GM21526 (cell line): Measurements from ENCODE around the gene WDR86.

Experiments used
- ATAC-seq: cut with Tn5 transposase; IDR thresholded peaks from one replicate; pipeline ENCODE4 v1.9.1; 2021; ENCODE audit warnings: moderate library complexity; ENCODE audit not compliant: unreplicated experiment, low FRiP score

Gene WDR86

DNA sequence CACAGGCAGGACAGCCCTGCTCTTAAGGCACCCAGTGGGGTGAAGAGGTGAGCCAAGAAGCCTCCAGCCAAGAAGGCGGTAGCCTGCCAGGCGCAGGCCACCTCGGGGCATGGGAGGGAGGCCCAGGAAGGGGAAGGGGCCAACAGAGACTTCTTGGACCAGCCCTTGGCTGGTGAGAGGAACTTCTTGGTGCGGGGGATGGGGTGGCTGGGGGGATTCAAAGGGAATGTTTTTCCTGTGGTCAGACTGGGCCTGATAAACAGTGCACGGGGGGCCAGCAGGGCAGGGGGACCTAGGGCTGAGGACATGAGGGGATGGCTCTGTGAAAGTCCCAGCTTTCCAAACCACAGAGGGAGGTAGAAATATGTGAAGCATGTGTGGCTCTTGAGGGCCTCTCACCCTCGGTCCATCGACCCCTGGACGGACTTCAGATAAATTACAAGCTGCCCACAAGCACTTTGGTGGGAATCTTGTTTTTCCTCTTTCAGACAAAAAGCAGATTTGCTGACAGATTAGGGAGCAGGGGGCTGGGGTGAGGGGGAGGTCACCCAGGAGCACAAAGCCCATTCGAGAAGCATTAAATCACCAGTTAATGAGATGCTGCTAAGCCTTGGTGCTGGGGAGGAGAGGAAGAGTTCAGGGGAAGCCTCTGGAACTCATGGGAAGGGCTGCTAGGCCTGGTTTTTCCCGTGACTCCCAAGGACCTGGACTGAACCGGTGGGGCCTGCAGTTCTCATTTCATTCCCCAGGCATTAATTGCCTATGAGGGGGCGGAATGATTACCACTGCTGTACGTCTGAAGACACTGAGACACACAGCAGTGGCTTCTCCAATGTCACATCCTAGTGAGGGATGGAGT lies 18.8 kb upstream of the WDR86 start:
- ATAC-seq, result no peak

DNA sequence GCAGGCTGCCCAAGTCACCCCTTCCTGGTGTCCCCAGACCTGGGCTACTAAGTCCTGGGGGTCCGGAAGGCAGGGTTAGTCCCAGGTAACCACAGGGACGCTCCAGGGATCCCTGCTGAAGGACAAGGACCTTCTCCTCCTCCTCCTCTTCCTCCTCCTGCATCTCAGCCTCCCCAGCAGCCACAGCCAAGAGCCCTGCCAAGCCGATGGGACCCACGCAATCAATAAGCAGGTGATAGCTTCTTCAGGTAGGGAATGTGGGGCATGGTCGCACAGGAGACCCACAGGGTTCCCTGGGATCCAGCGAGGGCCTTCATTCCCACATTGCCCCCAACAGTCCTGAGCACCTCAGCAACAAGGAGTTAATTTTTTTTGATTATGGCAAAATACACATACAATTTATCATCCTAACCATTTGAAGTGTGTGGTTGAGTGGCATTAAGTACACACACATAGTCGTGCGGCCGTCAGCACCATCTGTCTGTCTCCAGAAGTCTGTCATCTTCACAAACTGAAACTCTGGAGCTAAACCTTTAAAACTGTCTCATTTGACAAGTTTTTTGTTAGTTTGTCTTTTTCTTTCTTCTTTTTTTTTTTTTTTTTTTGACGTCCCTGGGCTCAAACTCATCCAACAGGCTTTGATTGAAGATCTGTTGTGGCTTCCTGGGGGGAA lies 18.0 kb upstream of the WDR86 start:
- no peak for ATAC-seq

DNA sequence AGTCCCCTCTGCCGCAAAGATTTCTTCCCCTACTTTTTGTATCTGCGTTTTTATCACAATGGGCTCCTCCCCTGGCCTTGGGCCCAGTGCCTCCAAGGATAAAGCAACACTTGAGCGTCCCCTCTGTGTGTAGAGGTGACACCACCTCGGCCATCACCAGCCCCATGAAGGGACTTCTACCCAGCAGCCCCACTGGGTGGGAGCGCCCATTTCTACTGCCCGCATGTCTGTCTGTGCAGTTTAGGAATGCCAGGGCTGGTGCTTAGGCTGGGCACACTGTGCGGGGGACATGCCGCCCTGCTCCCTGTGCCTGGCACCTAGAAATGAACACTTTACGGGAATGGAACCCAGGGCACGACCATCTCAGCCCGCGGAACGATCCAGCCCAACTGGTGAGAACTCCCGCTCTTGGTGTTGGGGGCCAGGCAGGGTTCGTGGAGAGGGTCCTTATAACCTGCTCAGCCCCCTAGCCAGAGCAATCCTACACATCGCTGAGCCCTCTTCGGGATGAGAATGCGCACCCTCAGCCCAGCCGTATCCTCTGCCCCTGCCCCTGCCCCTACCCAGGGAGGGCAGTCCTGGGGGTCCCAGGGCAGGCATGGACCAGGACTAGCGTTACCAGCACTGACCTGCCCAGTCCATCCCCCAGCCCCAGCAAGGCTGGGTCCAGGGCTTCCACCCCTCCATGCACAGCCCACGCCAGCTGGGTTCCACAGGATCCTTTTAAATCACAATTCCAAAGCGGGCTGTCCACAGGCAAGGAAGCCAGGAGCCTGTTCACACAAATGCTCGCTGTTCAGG lies 17.3 kb upstream of the WDR86 start:
- no peak for ATAC-seq

DNA sequence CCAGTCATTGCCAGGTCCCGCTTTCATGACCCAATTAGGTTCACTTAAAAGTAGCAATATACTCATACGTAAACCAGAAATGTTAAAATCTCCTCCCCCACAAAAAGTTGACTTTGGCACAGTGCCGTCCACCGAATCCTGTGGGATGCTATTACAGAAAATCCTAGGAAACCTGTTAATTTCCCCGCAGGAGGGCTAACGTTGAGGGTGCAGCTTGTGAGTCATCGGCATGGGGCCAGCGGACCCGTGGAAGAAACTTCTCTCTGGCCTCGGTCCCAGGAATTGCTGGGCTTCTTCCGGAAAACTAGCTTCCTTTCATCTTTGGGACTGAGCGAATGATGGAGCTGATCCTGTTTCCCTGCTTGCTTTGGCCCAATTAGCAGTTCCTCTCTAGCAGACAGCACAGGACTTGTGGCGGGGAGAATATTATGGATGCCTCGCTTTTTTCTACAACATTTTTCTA lies 16.6 kb upstream of the WDR86 start:
- no peak for ATAC-seq

DNA sequence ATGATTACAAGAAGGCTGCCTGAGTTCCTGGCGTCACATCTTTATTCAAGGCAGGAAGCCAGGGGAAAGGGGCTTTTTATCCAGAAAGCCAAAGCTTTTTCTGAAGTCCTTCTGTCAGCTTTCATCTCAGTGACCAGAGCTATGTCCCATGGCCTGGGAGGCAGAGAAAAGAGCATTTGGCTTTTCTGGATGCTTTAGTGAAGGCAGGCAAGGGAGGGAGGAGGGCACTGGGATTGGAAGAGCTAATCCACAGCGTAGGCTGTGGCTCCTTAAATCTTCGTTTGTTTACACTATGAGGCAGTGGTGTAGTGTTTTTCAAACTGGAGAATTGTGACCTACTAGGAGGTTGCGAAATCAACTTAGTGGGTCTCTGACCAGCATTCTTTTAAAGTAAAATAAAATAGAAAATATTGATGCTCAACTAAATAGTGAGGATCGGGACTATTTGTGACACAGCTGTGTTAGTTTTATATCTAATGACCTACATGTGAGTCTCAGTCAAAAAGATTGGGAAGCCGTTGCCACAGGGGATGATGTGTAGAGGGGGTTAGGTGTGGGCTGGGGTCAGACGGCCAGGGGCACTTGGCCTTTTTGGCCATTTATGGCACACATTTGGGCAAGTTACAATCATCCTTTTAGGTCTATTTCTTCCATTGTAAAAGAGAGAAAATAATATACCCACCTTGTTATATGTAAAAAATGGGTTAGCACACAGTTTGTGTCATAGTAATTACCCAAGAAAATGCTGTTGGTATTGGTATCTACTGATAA lies 16.0 kb upstream of the WDR86 start:
- ATAC-seq, result no peak

DNA sequence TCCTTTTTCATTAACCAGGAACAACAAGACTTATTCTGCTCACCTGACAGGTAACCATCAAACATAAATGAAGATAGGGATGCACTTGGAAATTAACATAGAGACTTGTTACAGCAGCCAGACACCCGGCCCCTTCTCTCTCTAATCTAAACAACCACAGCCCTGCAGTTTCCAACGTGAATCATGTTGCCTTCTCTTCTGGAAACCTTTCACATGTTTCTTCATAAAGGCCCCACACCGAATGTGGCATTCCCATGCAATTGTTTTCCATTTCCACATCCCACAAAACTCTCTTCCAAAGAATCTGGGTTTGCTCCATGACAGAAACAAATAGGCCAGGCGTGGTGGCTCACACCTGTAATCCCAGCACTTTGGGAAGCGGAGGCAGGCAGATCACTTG lies 15.0 kb upstream of the WDR86 start:
- ATAC-seq, result no peak

DNA sequence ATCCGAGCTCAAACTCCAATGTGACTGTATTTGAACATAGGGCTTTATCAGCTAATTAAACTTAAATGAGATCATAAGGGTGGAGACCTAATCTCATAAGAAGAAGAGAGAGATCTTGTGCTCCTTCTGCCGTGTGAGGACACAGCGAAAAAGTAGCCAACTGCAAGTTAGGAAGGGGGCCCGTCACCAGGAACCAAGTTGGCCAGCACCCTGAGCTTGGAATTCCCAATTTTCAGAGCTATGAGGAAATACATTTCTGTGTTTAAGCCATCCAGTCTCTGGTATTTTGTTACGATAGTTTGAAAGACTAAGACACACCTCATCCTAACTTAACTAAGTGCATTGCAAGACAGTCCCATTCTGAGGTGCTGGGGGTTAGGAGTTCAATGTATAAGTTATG lies 14.1 kb upstream of the WDR86 start:
- no peak for ATAC-seq

DNA sequence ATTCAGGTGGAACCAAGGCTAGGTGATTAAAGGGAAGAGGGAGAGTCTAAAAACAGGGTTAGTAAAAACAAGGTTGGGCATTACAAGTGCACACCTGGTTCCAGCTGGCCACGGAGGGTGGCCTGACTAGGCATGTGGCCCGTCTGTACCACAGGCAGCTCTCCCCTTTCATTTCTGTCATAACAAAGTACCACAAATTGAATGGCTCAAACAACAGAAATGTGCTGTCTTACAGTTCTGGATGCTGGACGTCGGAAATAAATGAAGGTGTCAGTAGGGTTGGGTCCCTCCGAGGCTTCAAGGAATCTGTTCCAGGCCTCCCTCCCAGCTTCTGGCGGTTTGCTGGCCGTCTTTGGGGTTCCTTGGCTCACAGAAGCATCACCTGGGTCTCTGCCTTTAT lies 13.4 kb upstream of the WDR86 start:
- ATAC-seq, result no peak

DNA sequence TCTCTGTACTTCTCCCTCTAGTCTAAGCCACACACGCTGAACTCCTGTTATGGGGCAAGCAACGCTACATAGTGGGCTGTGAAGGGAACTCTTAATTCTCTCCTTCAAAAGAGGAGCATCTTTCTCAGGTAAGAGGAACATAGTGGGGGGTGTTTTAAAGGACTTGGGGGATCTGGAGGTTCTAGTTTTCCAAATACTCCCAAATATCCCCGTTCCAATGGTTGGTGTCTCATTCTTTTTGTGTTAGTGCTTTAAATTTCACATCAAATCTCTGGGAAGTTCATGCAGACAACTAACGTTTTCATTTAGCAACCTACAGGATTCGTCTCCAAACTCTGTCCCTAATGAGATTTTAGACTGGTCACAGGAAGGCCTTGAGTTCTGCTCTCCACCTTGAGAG lies 12.4 kb upstream of the WDR86 start:
- ATAC-seq, result no peak

DNA sequence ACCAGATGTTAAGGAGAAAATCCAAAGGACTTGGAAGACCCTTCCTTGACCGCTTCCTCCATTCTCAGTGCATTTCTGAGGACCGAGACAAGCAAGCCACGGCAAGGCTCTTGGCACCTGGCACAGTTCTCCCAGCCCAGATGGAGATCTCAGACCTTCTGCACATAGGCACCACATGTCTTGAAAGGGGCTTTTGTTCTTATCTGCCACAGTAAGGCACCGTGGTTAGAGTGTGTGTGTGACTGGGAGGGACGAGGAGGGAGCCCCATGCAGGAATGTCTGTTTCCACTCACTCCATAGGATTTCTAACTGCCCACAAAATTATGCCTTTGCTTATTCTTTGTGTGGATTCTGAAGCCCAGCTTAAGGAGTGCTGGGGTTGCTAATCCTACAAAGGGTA lies 10.3 kb upstream of the WDR86 start:
- no peak for ATAC-seq

DNA sequence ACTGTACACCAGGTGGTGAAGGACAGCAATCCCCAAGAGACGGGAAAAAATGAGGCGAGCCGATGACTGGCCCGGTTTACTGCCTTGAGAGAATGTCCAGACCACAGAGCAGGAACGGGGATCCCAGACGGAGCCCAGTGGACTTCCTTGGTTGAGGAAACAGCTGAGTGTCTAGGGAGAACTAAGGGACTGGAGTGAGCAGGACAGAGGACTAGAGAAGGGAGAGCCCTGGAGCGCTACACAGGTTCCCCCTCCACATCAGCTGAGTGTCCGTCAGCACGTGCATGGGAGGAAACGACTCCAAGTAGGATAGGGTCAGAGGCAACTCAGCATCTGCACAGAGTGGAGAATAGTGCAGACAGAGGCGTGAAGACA lies 7.1 kb upstream of the WDR86 start:
- ATAC-seq, result no peak

DNA sequence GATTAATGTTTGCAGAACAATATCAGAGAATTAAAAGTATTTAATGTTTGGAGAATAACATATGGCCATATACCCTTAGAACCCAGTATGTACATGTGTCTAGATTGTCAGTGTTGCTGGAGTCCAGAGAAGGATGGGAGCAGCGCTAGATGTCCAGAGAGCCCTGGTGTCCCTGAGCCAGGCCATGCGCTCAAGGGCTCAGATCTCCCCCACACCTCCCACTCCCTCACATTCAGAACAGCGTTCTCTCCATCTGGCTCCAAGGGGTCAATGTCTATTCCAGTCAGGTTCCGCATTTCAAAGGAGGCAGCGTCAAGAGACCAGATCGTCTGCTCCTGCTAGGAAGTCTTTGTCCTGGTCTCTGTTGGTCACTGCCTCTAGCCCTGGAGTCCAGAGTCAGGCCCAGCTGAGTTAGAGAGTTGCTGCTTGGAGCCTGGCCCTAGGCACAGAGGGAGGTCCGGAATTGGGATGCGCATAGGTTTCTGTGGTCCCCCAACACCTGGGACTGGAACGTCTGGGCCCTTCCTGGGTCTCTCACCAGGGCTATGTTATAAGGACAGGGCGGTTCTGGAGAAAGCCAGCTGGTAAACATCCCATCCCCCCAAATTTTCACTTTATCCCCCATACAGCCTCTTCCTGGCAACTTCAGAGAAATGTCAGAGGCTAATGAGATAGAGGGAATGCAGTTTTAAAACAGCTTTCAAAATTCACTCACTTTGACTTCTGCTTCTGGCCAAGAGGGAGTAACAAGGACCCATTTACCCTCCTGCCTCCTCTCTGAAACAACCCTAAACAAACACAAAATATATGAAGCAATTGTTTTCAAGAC lies 6.5 kb upstream of the WDR86 start:
- no peak for ATAC-seq

DNA sequence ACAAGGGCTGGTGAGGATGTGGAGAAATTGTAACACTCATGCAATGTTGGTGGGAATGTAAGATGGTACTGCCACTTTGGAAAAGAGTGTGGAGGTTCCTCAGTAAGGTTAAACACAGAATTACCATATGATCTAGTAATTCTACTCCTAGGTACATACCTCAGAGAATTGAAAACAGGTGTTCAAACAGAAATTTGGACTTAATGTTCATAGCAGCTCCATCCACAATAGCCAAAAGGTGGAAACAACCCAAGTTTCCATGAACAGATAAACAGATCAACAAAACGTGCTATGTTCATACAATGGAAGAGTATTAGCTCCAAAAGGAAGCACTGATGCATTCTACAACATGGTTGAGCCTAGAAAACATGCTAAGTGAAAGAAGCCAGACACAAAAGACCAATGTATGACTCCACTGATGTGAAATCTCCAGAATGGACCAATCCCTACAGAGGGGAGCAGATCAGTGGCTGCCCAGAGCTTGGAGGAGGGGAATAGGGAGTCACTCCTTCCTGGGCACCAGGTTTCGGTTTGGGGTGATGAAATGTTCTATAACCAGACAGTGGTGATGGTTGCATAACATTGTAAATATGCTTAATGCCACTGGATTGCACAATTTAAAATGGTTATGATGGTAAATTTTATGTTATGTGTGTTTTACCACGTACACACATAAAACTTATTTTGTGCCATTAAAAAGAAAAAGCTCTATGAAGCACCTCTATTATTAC lies 5.7 kb upstream of the WDR86 start:
- no peak for ATAC-seq

DNA sequence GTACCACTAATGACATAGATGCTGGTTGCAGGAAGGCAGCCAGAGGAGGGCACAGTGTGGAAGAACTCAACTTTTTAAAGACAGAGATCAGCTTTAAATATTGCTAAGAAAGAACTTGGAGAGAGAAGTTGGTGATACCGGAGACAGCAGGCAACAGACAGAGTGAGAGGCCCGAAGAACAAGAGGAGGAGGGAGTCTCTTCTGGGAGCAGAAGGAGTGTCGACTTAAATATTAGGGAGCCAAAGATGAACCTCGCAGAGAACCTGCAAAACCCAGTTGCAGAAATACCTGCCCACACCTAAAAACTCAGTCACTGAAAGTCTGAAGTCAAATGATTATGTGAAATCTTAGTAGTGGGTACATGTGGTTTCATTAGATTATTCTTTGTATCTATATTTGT lies 3.4 kb upstream of the WDR86 start:
- no peak for ATAC-seq

DNA sequence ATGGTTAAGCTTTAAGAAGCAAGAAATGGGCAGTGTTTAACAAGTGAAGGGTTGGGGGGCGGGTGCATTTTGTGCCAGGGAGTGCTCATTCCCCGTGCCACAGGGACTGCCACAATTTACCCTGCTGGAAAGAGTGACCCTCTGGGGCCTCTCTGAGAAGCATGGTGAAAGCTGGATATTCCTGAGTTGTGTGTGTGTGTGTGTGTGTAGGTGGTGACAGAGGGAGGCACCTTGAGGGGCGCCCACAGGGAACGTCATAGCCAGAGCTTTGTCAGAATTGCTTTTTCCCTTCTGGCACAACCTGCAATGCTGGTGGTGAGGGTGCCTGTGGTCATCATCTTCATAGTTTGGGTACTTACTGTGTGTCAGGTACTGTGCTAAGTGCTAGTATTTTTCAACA lies 2.5 kb upstream of the WDR86 start:
- ATAC-seq, result no peak

DNA sequence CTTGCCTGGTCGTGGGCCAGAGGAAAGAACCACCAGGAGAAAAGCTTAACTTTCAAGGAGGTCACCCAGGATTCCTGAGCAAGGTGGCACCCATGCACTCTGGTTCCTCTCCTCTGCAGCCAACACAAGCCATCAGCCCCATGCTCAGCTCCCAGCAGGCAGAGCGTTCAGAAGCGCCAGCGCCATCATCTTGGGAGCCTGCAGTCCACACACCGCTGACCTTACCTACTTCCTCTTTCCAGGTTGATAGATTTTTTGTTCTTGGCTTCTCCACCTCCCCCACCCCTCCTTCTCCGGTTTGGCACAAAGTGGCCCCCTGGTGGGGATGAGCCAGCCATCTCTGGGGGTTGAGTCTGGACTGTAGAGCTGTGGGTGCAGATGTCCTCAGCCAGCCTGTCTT lies 1.7 kb upstream of the WDR86 start:
- no peak for ATAC-seq

DNA sequence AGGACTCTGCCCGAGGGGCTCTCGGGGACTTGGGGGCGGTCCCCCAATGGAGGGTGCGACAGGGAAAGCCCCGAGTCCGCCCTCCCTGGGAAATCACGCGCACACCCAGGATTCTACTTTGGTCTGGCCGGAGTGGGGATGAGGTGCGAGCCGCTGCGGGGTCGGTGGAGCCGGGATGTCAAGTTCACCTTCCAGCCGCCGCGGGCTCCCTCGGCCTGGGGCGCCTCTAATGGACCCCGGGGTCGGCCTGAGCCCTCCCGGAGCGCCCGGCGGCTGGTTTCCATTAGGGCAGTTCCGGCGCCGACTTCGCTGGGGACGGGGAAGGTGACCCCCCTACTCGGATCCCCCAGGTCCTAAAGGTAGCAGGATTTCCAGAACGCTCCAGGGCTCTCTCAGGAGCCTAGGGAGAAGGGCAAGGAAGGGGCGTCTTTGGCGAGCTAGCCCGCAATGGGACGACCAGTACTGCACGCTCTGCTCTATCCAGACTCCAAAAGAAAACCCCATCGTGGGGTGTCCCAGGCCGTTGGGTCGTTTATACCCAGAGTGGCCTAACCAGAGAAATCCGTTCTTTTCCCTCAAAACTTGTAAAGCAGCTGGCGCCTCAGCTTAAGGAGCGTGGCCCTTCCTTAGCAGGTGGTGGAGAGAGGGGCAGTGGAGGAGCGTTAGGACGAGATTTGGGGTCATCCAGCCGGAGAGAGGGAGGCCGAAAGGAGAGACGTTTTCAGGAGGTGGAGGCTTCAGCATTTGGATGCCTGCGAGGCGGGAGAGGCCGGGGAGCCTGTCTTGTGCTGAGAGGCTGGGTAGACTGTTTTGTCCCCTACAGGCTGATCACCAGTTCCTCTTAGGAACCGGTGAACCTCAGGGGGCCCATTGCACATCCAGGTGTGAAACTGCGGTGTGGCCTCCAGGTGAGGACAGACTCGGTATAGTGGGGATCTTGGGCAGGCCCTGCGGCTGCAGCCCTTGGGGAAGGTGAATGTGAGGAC lies 860 bp upstream of the WDR86 start:
- no peak for ATAC-seq
